ENCODE measurements around the gene ATG12.
"Not testable (repeated sequence)": the region's sequence is repeated elsewhere in the genome, so short reads cannot be mapped to it uniquely, and the experiment has no call there.

The ATG12 gene

GRCh38 chr5:115842089-115842935 is 947 bp upstream of the ATG12 start:
- DNase-seq (ENCODE audit: low spot score): peak; percentile 57

GRCh38 chr5:115840873-115841272 is 492 bp downstream of the ATG12 start:
- no peak for DNase-seq (ENCODE audit: low spot score)

DNA sequence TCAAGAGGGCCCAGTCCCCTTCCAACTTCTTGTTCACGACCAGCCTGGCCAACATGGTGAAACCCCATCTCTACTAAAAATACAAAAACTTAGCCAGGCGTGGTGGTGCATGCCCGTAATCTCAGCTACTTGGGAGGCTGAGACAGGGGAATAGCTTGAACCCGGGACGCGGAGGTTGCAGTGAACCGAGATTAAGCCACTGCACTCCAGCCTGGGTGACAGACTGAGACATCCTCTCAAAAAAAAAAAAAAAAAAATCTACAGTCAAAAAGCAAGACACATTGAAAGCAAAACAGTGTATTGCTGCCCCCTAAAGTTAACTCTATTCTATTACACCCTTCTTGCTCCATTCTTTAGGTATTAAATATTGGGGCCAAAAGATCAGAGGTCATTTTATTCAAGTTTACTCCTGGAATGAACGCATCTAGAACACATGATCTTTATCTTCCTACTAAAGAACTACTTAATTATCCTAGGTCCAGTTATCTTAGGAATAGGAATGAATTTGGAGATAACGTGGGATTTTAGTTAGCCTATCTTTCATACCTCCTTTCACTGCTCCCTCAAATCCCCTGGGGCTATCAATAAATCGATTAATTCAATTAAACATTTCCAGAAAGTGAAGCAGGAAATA is 2.4 kb downstream of the ATG12 start:
- no peak for DNase-seq (ENCODE audit: low spot score)

DNA sequence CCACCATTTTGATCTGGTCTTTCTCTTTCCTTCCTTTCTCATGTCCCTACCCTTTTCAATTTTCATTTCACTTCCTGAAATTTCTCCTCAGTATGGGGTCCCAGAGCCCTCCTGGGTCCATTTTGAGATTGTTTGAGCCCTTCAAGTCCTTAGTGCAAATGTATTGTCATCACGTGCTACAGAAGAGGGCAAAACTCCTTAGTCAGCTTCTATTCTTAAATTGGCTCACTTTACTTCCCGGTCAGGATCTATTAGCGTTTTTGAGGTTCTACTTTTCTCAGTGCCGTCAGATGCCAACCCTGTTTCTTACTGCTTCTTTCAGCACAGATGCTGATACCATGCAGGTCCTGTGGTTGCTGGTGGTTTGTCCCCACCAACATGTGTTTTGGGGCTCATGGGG is 5.9 kb downstream of the ATG12 start:
- DNase-seq (ENCODE audit: low spot score): no peak

GRCh38 chr5:115831163-115831768 is 10.1 kb downstream of the ATG12 start:
- DNase-seq (ENCODE audit: low spot score): no peak

GRCh38 chr5:115829913-115830312 is 11.5 kb downstream of the ATG12 start:
- no peak for DNase-seq (ENCODE audit: low spot score)

DNA sequence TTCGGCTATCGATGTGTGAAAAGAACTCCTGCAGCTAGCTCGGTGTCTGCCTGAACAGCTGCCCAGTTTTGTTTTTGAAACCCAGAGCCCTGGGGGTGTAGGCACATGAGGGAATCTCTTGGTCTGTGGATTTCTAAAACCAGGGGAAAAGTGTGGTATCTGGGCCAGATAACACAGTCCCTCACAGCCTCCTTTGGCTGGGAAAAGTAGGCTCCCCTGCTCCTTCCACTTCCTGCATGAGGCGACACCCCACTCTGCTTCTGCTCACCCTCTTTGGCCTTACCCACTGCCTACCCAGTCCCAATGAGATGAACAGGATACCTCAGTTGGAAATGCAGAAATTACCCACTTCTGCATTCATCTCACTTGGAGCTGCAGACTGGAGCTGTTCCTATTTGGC is 15.4 kb downstream of the ATG12 start:
- no peak for DNase-seq (ENCODE audit: low spot score)

- DNase-seq (ENCODE audit: low spot score): not testable (repeated sequence)
Measured at GRCh38 chr5:115824983-115825382, 16.4 kb downstream of the ATG12 start.

DNA sequence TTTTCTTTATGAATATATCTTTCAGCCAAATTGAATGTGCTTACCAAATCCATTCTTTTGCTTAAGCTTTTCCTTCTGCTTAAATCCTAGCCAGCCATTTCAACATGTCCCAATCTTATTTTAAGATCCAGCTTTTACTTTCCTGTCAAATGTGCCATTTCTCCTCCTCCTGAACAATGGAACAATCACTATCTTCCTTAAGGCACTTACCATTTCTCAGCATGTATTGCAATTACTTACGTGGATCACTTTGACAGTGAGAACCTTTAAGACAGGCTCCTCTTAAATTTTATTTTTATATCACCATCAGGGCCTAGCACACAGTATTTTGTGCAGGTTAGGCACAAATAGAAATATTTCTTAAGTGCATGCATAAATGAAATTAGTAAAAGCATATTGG is 20.5 kb downstream of the ATG12 start:
- no peak for DNase-seq (ENCODE audit: low spot score)

DNA sequence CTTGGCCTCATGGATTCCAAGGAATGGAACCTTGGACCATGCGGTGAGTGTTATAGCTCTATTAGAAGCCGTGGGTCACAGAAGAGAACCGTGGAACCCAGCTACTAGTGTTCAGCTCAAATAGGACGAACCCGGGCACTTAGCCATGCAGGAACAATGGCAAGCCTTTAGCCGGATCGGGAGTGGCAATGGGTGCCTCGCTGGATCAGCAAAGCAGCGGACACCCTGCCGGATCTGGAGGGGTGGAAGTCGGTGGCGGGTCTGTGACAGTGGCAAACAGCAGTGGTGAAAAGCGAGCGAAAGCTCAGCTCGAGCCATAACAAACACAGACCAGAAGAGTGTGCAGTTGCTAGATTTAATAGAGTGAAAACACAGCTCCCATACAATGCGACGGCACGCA is 22.5 kb downstream of the ATG12 start:
- no peak for DNase-seq (ENCODE audit: low spot score)

DNA sequence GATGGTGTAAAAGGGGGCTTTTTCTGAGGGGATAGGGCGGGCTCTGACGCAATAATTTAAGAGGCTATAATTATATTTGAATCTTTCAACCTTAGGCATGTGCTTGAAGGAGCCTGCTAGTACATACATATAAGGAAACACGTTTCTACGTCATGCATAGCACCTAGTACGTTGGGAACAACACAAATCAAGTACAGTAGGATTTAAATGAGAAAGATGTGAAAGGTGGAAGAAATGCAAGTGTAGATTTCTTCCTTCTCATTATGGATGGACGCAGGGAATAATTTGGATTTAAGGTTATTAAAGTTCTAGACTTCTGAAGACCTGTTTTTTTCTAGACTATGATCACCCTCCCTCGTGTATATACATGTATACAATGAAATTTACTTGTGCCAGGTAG is 24.0 kb downstream of the ATG12 start:
- no peak for DNase-seq (ENCODE audit: low spot score)

GRCh38 chr5:115816226-115817081 is 24.9 kb downstream of the ATG12 start, which contains the start of gene CDO1:
TSS of gene CDO1 (minus strand) at chr5:115816659. CDS start at chr5:115816397, 262 bp downstream.
- DNase-seq (ENCODE audit: low spot score): peak; percentile 86

DNA sequence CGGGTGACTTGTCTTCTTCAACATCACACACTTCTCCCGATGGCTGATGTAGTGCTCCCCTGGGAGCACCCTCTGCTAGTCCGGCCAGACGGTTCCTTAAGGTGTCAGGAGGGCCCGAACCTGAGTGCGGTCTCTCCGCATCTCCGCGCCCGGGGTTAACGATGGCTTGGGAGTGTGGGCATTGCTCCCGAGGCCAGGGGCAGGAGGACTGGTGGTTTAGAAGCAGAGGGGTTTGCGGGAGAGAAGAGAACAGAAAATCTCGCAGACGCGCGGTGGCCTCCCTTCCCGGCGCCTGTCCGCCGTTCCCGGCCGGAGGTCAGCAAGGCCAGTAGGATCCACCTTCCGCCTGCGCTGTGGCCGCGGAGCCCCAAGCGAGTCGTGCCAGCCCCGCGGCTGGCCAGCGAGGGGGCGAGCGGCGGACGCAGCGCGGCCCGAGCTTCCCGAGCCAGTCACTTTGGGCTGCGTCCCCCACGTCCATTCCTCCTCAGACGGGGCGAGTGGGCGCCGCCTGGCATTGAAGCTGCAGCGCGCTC is 25.6 kb downstream of the ATG12 start:
- DNase-seq (ENCODE audit: low spot score): no peak

GRCh38 chr5:115815006-115815692 is 26.2 kb downstream of the ATG12 start:
- no peak for DNase-seq (ENCODE audit: low spot score)

- DNase-seq (ENCODE audit: low spot score): no peak
Measured at GRCh38 chr5:115813719-115814118, 27.6 kb downstream of the ATG12 start.

GRCh38 chr5:115812372-115812771 is 29.0 kb downstream of the ATG12 start:
- DNase-seq (ENCODE audit: low spot score): no peak

GRCh38 chr5:115811406-115811805 is 30.0 kb downstream of the ATG12 start:
- DNase-seq (ENCODE audit: low spot score): no peak

DNA sequence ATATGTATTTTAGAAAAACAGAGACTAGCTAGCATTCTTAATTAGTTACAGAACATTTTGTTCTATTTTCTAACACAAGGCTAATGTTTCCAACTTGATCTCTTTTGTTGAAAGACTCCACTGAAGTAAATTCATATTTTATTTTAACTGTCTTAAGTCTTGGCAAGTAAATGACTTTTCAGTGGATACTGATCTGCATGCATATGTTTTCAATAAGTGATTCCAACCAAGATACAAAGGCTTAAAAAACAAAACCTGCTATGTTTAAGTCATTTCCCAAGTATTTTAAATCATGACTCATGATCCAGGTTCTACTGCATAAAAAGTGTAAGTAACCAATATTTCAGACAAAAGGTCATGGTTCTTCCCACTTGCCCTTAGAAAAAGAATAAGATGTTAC is 30.6 kb downstream of the ATG12 start:
- no peak for DNase-seq (ENCODE audit: low spot score)

DNA sequence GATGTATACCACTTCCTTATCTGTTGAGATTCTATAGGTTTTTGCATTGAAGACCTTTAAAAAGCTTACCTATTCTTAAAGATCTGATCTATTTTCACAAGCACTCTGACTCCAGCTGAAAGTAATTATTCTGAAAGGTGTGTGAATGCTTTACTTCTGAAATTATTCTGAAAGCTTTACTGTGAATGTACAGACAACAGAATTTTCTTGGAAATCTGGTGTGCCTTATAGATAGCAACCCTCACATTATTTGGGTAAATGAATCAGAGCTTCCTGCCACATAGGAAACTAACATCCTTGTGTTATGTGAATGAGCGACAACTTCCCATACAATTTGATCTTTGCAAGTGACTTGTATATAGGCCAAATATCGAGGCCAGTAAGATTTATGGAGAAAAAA is 31.4 kb downstream of the ATG12 start:
- DNase-seq (ENCODE audit: low spot score): no peak

DNA sequence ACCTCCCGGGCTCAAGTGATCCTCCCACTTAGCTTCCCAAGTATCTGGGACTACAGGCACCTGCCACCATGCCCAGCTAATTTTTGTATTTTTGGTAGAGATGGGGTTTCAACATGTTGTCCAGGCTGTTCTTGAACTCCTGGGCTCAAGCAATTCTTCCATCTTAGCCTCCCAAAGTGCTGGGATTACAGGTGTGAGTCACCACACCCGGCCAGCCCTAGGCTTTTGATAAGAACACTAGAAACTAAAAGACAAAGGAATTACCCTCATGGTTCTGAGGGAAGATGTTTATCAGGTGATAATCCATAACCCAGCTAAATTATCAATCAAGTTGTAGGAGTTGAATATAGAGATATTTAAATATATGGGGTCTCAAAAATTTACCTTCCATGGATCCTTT is 33.3 kb downstream of the ATG12 start:
- not testable (repeated sequence) for DNase-seq (ENCODE audit: low spot score)

DNA sequence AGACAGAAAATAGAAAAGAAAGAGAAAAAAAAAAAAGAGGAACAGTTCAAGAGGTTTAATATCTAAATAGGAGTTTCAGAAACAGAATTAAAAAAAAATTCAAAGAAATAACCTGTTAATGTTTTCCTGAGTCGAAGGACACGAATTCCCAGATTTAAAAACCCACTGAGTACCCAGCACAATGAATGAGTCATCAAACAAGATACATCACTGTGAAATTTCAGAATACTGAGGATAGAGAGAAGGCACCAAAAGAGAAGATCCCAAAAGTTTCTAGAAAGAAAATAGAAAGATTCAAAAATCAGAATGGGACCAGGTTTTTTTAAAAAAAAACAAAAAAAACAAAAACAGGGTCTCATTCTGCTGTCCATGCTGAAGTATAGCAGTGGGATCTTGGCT is 33.7 kb downstream of the ATG12 start:
- DNase-seq (ENCODE audit: low spot score): no peak
